Lung (tissue), 16 donors: Measurements from ENCODE around the gene TGFB3. TPM values are rescaled to one million over a fixed set of nuclear protein-coding genes. Genes with fewer than 3 reads are reported as not detected.

Experiments used
- ATAC-seq: fragments of 200-7000 bp; cut with Tn5 transposase; one replicate; pipeline ENCODE4 v1.9.1; 2020; ENCODE audit warnings: moderate number of reproducible peaks; ENCODE audit not compliant: insufficient read depth, low FRiP score
- DNase-seq, 3 donors: peaks; one replicate each; pipeline ENCODE4 v3.0.0-alpha.2; 2013 to 2017
- H3K27ac ChIP-seq, 2 donors: one replicate each; pipeline ENCODE4 v1.5.1; 2013; ENCODE audit warnings: mild to moderate bottlenecking in 2 of 2, moderate library complexity in 2 of 2, control low read depth in 1 of 2, inconsistent platforms in 1 of 2, low read depth in 1 of 2, low read length in 1 of 2
- H3K27me3 ChIP-seq, 3 donors: one replicate each; pipeline ENCODE4 v1.5.1; 2013; ENCODE audit warnings: low read length in 2 of 3; ENCODE audit not compliant: control insufficient read depth in 3 of 3, insufficient read depth in 3 of 3
- H3K36me3 ChIP-seq, 4 donors: one replicate each; pipeline ENCODE4 v1.5.1; 2013; ENCODE audit warnings: low read length in 4 of 4, mild to moderate bottlenecking in 1 of 4, moderate library complexity in 1 of 4; ENCODE audit not compliant: control insufficient read depth in 4 of 4, insufficient read depth in 4 of 4
- H3K4me1 ChIP-seq, 5 donors: one replicate each; pipeline ENCODE4 v1.5.1; 2013; ENCODE audit warnings: low read length in 5 of 5, mild to moderate bottlenecking in 2 of 5, moderate library complexity in 1 of 5; ENCODE audit not compliant: control insufficient read depth in 5 of 5, insufficient read depth in 5 of 5
- H3K4me3 ChIP-seq: one replicate; pipeline ENCODE4 v1.5.1; 2013; ENCODE audit warnings: mild to moderate bottlenecking, control low read depth, moderate library complexity
- H3K9ac ChIP-seq, 2 donors: one replicate each; pipeline ENCODE4 v1.5.1; 2013; ENCODE audit warnings: low read length in 2 of 2, control low read depth in 1 of 2; ENCODE audit not compliant: insufficient read depth in 1 of 2
- H3K9me3 ChIP-seq, 4 donors: one replicate each; pipeline ENCODE4 v1.5.1; 2013; ENCODE audit warnings: low read length in 3 of 4, mild to moderate bottlenecking in 1 of 4, moderate library complexity in 1 of 4; ENCODE audit not compliant: control insufficient read depth in 4 of 4, insufficient read depth in 3 of 4
- CTCF ChIP-seq: IDR thresholded peaks from 2 replicates; pipeline ENCODE4 v1.5.1; 2012; ENCODE audit warnings: mild to moderate bottlenecking; ENCODE audit errors: control extremely low read depth, extremely low read depth
- WGBS, 2 donors: extraction: QIAGEN DNeasy Blood & Tissue Kit; methylation state at CpG; one replicate each; pipeline ENCODE4 v1.1.7; 2013; 5-methylcytosine and 5-hydroxymethylcytosine counted together
- long read RNA-seq, 5 donors: transcript quantifications; one replicate each; lab custom pipeline, GENCODE V29; 2026
- polyA plus RNA-seq, 2 donors: library from polyadenylated mRNA; stranded (reverse); fragments of 200-250 nt; gene quantifications; one replicate each; pipeline ENCODE4 v1.2.1, GENCODE V29; 2013
- total RNA-seq, 2 donors: library from RNA; depleted of rRNA in 1 of 2; stranded (reverse); fragments of >200 nt in 1 of 2; gene quantifications; one replicate each; pipeline ENCODE4 v1.2.1, GENCODE V29; 2014 to 2021
- donor health status: control.
- donor health status: control.
- donor health status: Bipolar disorder and iron deficiency.
- donor health status: healthy.
- donor health status: DM: yes; HTN: yes; CAD: no.

Gene TGFB3
- total RNA-seq (10 to 100 TPM; 23.4 to 47.7 TPM), polyA plus RNA-seq (10 to 100 TPM in 1 of 2 donors, 1 to 10 TPM in 1; 7.7 to 16.5 TPM)
- long read RNA-seq, donor 1, transcript TGFB3-201 (7 exons, 2,522 nt), result major isoform, 37 of 53 reads
- long read RNA-seq, donor 1, partial matches to known transcripts, result 9 of 53 reads
- long read RNA-seq, donor 1, other reads (novel, unspliced or antisense), result 6 of 53 reads
- long read RNA-seq, donor 2, transcript TGFB3-201 (7 exons, 2,522 nt), result major isoform, 9 of 34 reads
- long read RNA-seq, donor 2, partial matches to known transcripts, result 12 of 34 reads
- long read RNA-seq, donor 2, other reads (novel, unspliced or antisense), result 11 of 34 reads
- long read RNA-seq, donor 3, transcript TGFB3-201 (7 exons, 2,522 nt), result major isoform, 8 of 12 reads
- long read RNA-seq, donor 3, partial matches to known transcripts, result 0 of 12 reads
- long read RNA-seq, donor 3, other reads (novel, unspliced or antisense), result 0 of 12 reads
- long read RNA-seq, donor 4, transcript TGFB3-201 (7 exons, 2,522 nt), result major isoform, 5 of 25 reads
- long read RNA-seq, donor 4, partial matches to known transcripts, result 19 of 25 reads
- long read RNA-seq, donor 4, other reads (novel, unspliced or antisense), result 0 of 25 reads
- long read RNA-seq, donor 5, transcript TGFB3-201 (7 exons, 2,522 nt), result major isoform, 20 of 32 reads
- long read RNA-seq, donor 5, partial matches to known transcripts, result 11 of 32 reads
- long read RNA-seq, donor 5, other reads (novel, unspliced or antisense), result 0 of 32 reads

- Histone ChIP-seq H3K27me3 (no peaks in the 10 kb centered on the region), H3K9ac (peak within 1 kb of the TSS; percentile 82 to 94), H3K9me3 (no peaks in the 10 kb centered on the region), H3K36me3 (peaks cover 0 to 2% (median 0%) of the 10 kb centered on the region in 4 donors), H3K4me1 (peaks cover 0 to 61% (median 18%) of the 10 kb centered on the region in 5 donors), H3K27ac (peak within 1 kb of the TSS; percentile 93), H3K4me3 (peak within 1 kb of the TSS; percentile 66)
- TF ChIP-seq CTCF, result no peak
- ATAC-seq, result peak; percentile 51
- DNase-seq, result peak; percentile 94 to 97 (median 97)
- WGBS, 2 donors, result 1 to 2% methylated on average over 26 of the region's 26 CpGs
Measured at GRCh38 chr14:75981426-75982265, at the start of gene TGFB3. Gene TGFB3, minus strand, starts transcription at chr14:75981995. Its CDS starts 1,102 bp downstream, at chr14:75980893.

- DNase-seq (no peak), ATAC-seq (no peak)
- no peaks in the 10 kb centered on the region for H3K27me3 ChIP-seq
- no peak overlapping the region for H3K4me3 ChIP-seq
- no peak for TF ChIP-seq CTCF
- H3K4me1 ChIP-seq, result peaks cover 0 to 4% (median 0%) of the 10 kb centered on the region in 5 donors
- no peak overlapping the region for H3K27ac ChIP-seq
- peaks cover 0 to 2% (median 0%) of the 10 kb centered on the region in 4 donors for H3K9me3 ChIP-seq
- H3K9ac ChIP-seq, result no peak overlapping the region
- 90 to 92% methylated on average over 4 of the region's 4 CpGs for WGBS, 2 donors
- peaks cover 0 to 25% (median 18%) of the 10 kb centered on the region in 4 donors for H3K36me3 ChIP-seq
Measured at GRCh38 chr14:76024211-76024907, 42.6 kb upstream of the TGFB3 start.

- WGBS, 2 donors, result 70 to 75% methylated on average over 1 of the region's 1 CpG
- ATAC-seq (no peak), DNase-seq (no peak)
- no peak for TF ChIP-seq CTCF
- Histone ChIP-seq H3K4me3 (no peak overlapping the region), H3K9ac (no peak overlapping the region), H3K27me3 (no peaks in the 10 kb centered on the region), H3K27ac (no peak overlapping the region), H3K4me1 (peaks cover 0 to 4% (median 0%) of the 10 kb centered on the region in 5 donors), H3K36me3 (peaks cover 0 to 31% (median 18%) of the 10 kb centered on the region in 4 donors), H3K9me3 (peaks cover 0 to 2% (median 0%) of the 10 kb centered on the region in 4 donors)
Measured at GRCh38 chr14:76023757-76024156, 42.0 kb upstream of the TGFB3 start.
